Transverse colon (tissue), 4 donors: ENCODE data around the gene MAP4K3. TPM values are rescaled to one million over a fixed set of nuclear protein-coding genes. Genes with fewer than 3 reads are reported as not detected.

ENCODE experiments used
- DNase-seq: peaks from one replicate; pipeline ENCODE4 v3.0.0-alpha.2; 2019
- H3K27ac ChIP-seq, 4 donors: fragments of 200-600 bp; sonication (generic); 2 replicates each; pipeline ENCODE4 v1.5.1; 2016 to 2018; ENCODE audit warnings: inconsistent platforms in 4 of 4
- H3K27me3 ChIP-seq: fragments of 200-600 bp; sonication (generic); 2 replicates; pipeline ENCODE4 v1.5.1; 2017; ENCODE audit warnings: inconsistent platforms
- H3K36me3 ChIP-seq, 4 donors: fragments of 200-600 bp; sonication (generic); 2 replicates each; pipeline ENCODE4 v1.5.1; 2017 to 2019; ENCODE audit warnings: inconsistent platforms in 4 of 4
- H3K4me1 ChIP-seq, 4 donors: fragments of 200-600 bp; sonication (generic); 2 replicates each; pipeline ENCODE4 v1.5.1; 2017 to 2020; ENCODE audit warnings: inconsistent platforms in 4 of 4
- H3K4me3 ChIP-seq, 4 donors: fragments of 200-600 bp; sonication (generic); 1 replicate in 1 of 4; 2 replicates in 3 of 4; pipeline versions ENCODE4 v1.5.1 to v1.6.1; 2017 to 2019; ENCODE audit warnings: inconsistent platforms in 4 of 4
- H3K9me3 ChIP-seq, 2 donors: fragments of 200-600 bp; sonication (generic); 2 replicates each; pipeline ENCODE4 v1.5.1; 2017 to 2019; ENCODE audit warnings: inconsistent platforms in 2 of 2
- EP300 ChIP-seq: sonication (generic); formaldehyde crosslinking; IDR thresholded peaks from one replicate; pipeline ENCODE4 v1.6.1; 2017; ENCODE audit warnings: antibody characterized with exemption, low read depth
- POLR2A ChIP-seq: fragments of 450-650 bp; IDR thresholded peaks from one replicate; pipeline ENCODE4 v1.6.1; 2016; ENCODE audit warnings: antibody characterized with exemption, mild to moderate bottlenecking, moderate library complexity
- POLR2AphosphoS5 ChIP-seq, 3 donors: sonication (generic); formaldehyde crosslinking; IDR thresholded peaks; one replicate each; pipeline ENCODE4 v1.6.1; 2016; ENCODE audit warnings: antibody characterized with exemption in 3 of 3
- WGBS, 2 donors: methylation state at CpG; one replicate each; pipeline ENCODE4 v1.1.5; 2018; ENCODE audit warnings: low coverage in 1 of 2; 5-methylcytosine and 5-hydroxymethylcytosine counted together
- in situ Hi-C, 4 donors: fragments of 200-750 bp; cut with MboI; loops; one replicate each; pipeline versions ENCODE4 v1.15.0 to v1.15.1; 2017; ENCODE audit warnings: low sequenced_read_pairs in 3 of 4, low pct_ligation_motif_present in 1 of 4, low pct_unique_long_range_greater_than_20kb in 1 of 4
- intact Hi-C: fragments of 100-400 bp; cut with DNase I; formaldehyde crosslinking; loops from one replicate; pipeline ENCODE4 v1.15.1; 2023; ENCODE audit warnings: low total_unique reads
- total RNA-seq, 4 donors: library from RNA; depleted of rRNA; stranded (reverse); fragments of >200 nt; gene quantifications; one replicate each; pipeline ENCODE4 v1.1.0, GENCODE V29; 2016
- TF ChIP-seq, protein P1 (sequence below), 5 experiments: fragments of 200-600 bp in 3 of 5; fragments of 450-650 bp in 2 of 5; sonication (generic) in 3 of 5; IDR thresholded peaks; 1 replicate in 2 of 5; 2 replicates in 3 of 5; pipeline ENCODE4 v1.5.1; 2016 to 2017; ENCODE audit warnings: antibody characterized with exemption in 5 of 5, inconsistent platforms in 3 of 5, mild to moderate bottlenecking in 2 of 5, moderate library complexity in 1 of 5

MAP4K3 gene
- total RNA-seq, 4 donors from 2014 or later, result 42.6 to 131 (median 91.8) TPM

DNA sequence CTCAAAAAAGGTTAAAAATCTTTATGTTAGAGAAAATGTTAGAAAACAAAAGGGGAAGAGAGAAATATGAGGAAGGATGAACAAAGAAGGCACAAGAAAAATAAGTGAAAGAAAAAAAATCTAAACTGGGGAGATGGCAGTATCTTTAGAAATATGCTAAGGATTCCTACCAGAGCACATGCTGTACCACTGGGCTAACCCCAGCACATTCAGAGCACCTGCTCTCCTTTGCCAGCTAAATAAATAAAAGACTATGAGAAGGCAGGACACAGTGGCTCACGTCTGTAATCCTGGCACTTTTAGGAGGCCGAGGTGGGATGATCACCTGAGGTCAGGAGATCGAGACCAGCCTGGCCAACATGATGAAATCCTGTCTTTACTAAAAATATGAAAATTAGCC lies 101.2 kb downstream of the MAP4K3 start:
- in situ Hi-C loops, result no loop called here
- Histone ChIP-seq H3K4me3 (no peak overlapping the region), H3K27ac (no peak overlapping the region), H3K36me3 (no peaks in the 10 kb centered on the region), H3K9me3 (no peaks in the 10 kb centered on the region), H3K27me3 (no peaks in the 10 kb centered on the region), H3K4me1 (peaks cover 0 to 3% (median 0%) of the 10 kb centered on the region in 4 donors)
- WGBS, 2 donors, result 98% methylated on average over 3 of the region's 3 CpGs; no CpG with 5 or more reads in 1 of the 2 donors
- intact Hi-C loops, result no loop called here
- TF ChIP-seq, protein P1, sequence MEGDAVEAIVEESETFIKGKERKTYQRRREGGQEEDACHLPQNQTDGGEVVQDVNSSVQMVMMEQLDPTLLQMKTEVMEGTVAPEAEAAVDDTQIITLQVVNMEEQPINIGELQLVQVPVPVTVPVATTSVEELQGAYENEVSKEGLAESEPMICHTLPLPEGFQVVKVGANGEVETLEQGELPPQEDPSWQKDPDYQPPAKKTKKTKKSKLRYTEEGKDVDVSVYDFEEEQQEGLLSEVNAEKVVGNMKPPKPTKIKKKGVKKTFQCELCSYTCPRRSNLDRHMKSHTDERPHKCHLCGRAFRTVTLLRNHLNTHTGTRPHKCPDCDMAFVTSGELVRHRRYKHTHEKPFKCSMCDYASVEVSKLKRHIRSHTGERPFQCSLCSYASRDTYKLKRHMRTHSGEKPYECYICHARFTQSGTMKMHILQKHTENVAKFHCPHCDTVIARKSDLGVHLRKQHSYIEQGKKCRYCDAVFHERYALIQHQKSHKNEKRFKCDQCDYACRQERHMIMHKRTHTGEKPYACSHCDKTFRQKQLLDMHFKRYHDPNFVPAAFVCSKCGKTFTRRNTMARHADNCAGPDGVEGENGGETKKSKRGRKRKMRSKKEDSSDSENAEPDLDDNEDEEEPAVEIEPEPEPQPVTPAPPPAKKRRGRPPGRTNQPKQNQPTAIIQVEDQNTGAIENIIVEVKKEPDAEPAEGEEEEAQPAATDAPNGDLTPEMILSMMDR (IDR thresholded peaks at IDR 0.05), result no peak
- TF ChIP-seq POLR2A, result no peak
- TF ChIP-seq POLR2AphosphoS5 (IDR thresholded peaks at IDR 0.05), result no peak
- TF ChIP-seq EP300, result no peak
- DNase-seq, result no peak

DNA sequence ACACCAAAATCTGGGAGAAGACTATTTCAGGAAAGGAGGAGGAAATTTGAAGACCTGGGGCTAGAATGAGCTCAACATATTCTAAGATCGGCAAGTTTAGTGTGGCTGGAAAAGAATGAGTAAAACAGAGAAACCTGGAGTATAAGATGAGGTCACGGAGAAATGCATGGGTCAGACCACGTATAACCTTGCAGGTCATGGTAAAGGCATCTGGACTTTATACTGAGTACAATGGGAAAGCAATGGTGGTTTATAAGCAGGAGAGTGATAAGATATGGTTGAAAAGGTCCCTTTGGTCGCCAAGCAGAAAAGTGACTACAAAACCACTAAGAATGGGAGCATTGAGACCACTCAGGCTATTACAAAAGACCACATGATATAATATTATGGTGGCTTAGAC lies 102.1 kb downstream of the MAP4K3 start:
- no peak for DNase-seq
- Histone ChIP-seq H3K9me3 (no peaks in the 10 kb centered on the region), H3K27ac (no peak overlapping the region), H3K4me3 (no peak overlapping the region), H3K4me1 (peaks cover 0 to 3% (median 0%) of the 10 kb centered on the region in 4 donors), H3K36me3 (no peaks in the 10 kb centered on the region), H3K27me3 (no peaks in the 10 kb centered on the region)
- in situ Hi-C loops (no loop called here), intact Hi-C loops (no loop called here)
- 94 to 100% methylated on average over 4 of the region's 4 CpGs for WGBS, 2 donors
- TF ChIP-seq POLR2AphosphoS5 (IDR thresholded peaks at IDR 0.05) (no peak), EP300 (no peak), POLR2A (no peak)
- TF ChIP-seq, protein P1 (IDR thresholded peaks at IDR 0.05), result no peak

DNA sequence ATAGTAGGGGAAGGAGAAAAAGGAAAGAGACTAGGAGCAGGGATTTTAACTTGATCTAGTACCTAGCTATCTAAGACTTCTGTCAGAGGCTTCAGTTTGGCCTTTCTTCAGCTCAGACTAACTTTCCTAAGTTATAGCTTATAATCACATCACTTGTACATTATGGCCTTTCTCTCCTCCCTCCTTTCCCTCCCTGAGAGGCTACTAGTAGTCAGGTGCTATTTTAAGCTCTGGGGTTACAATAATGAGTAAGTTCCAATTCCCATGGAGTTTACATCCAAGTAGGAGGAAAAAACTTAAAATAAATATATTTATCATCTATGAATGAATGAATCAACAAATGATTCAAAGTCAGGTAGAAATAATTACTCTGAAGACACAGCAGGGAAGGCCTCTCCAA lies 102.6 kb downstream of the MAP4K3 start:
- Histone ChIP-seq H3K27me3 (no peaks in the 10 kb centered on the region), H3K9me3 (no peaks in the 10 kb centered on the region), H3K4me3 (no peak overlapping the region), H3K36me3 (no peaks in the 10 kb centered on the region), H3K4me1 (peaks cover 0 to 3% (median 0%) of the 10 kb centered on the region in 4 donors), H3K27ac (no peak overlapping the region)
- intact Hi-C loops, result no loop called here
- no peak for DNase-seq
- in situ Hi-C loops, result no loop called here
- TF ChIP-seq, protein P1 (IDR thresholded peaks at IDR 0.05), result no peak
- TF ChIP-seq EP300, result no peak
- TF ChIP-seq POLR2AphosphoS5 (IDR thresholded peaks at IDR 0.05), result no peak
- TF ChIP-seq POLR2A, result no peak

DNA sequence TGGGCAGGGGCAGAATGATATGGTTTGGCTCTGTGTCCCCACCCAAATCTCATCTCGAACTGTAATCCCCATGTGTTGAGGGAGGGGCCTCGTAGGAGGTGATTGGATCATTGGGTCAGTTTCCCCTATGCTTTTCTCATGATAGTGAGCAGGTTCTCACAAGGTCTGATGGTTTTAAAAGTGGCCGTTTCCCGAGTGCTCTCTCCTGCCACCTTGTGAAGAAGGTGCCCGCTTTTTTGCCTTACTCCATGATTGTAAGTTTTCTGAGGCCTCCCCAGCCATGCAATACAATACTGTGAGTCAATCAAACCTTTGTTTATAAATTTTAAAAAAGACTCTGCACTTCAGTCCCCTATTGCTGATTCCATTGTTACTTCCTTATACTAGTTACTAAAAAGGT lies 110.4 kb downstream of the MAP4K3 start:
- in situ Hi-C loops, result no loop called here
- peaks cover 0 to 11% (median 5%) of the 10 kb centered on the region in 4 donors for H3K36me3 ChIP-seq

More for the DNA sequence above, 110.4 kb downstream of the MAP4K3 start:
- no peak for TF ChIP-seq POLR2A
- no peak for TF ChIP-seq POLR2AphosphoS5 (IDR thresholded peaks at IDR 0.05)
- no peak for TF ChIP-seq EP300
- TF ChIP-seq, protein P1 (IDR thresholded peaks at IDR 0.05), result no peak
- no peaks in the 10 kb centered on the region for H3K9me3 ChIP-seq
- no peaks in the 10 kb centered on the region for H3K4me1 ChIP-seq
- H3K4me3 ChIP-seq, result no peak overlapping the region
- intact Hi-C loops, result no loop called here
- DNase-seq, result no peak
- WGBS, 2 donors, result 89 to 92% methylated on average over 2 to 5 of the region's 5 CpGs
- no peaks in the 10 kb centered on the region for H3K27me3 ChIP-seq
- H3K27ac ChIP-seq, result no peak overlapping the region
